ENCODE measurements around the gene KANSL1L. TPM values are rescaled to one million over a fixed set of nuclear protein-coding genes. Genes with fewer than 3 reads are reported as not detected.

The KANSL1L gene
- total RNA-seq, 1 experiment from 2014 or later, result 6.7 TPM

DNA sequence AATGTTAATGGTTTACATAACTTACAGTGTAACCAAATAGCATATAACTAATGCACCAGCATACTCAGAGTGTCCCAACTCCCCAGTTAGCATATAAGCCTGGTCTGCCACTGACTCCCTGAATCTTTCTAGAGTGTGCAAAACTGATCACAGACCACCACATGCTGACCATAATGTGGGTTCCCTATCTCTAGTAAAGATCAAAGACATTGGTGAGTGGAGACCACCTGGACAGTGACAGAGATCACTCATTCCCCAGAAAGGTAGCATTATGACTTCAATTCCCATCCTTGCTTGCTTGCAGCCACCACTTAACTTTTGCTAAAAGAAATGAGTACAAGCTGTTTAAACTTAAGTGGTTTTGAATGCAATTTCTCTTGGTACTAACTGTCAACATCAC is 39.0 kb downstream of the KANSL1L start:
- H3K27ac ChIP-seq (ENCODE audit: low read depth, low read length), result no peak overlapping the region
- no peak for TF ChIP-seq EZH2phosphoT487 (IDR thresholded peaks at IDR 0.05; ENCODE audit: borderline replicate concordance)
- TF ChIP-seq SIN3A (IDR thresholded peaks at IDR 0.05; ENCODE audit: low read depth), result no peak
- no peak for TF ChIP-seq YY1 (IDR thresholded peaks at IDR 0.05; ENCODE audit: extremely low read depth, insufficient replicate concordance, low read depth, low read length)
- no peak for TF ChIP-seq CBX3 (IDR thresholded peaks at IDR 0.05; ENCODE audit: low read depth)
- TF ChIP-seq, protein P1, sequence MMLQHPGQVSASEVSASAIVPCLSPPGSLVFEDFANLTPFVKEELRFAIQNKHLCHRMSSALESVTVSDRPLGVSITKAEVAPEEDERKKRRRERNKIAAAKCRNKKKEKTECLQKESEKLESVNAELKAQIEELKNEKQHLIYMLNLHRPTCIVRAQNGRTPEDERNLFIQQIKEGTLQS (IDR thresholded peaks at IDR 0.05), result no peak
- TF ChIP-seq, protein P2, sequence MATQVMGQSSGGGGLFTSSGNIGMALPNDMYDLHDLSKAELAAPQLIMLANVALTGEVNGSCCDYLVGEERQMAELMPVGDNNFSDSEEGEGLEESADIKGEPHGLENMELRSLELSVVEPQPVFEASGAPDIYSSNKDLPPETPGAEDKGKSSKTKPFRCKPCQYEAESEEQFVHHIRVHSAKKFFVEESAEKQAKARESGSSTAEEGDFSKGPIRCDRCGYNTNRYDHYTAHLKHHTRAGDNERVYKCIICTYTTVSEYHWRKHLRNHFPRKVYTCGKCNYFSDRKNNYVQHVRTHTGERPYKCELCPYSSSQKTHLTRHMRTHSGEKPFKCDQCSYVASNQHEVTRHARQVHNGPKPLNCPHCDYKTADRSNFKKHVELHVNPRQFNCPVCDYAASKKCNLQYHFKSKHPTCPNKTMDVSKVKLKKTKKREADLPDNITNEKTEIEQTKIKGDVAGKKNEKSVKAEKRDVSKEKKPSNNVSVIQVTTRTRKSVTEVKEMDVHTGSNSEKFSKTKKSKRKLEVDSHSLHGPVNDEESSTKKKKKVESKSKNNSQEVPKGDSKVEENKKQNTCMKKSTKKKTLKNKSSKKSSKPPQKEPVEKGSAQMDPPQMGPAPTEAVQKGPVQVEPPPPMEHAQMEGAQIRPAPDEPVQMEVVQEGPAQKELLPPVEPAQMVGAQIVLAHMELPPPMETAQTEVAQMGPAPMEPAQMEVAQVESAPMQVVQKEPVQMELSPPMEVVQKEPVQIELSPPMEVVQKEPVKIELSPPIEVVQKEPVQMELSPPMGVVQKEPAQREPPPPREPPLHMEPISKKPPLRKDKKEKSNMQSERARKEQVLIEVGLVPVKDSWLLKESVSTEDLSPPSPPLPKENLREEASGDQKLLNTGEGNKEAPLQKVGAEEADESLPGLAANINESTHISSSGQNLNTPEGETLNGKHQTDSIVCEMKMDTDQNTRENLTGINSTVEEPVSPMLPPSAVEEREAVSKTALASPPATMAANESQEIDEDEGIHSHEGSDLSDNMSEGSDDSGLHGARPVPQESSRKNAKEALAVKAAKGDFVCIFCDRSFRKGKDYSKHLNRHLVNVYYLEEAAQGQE (IDR thresholded peaks at IDR 0.05; ENCODE audit: low read depth), result no peak
- TF ChIP-seq, protein P3, sequence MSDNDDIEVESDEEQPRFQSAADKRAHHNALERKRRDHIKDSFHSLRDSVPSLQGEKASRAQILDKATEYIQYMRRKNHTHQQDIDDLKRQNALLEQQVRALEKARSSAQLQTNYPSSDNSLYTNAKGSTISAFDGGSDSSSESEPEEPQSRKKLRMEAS (IDR thresholded peaks at IDR 0.05), result no peak
- TF ChIP-seq ZNF274 (IDR thresholded peaks at IDR 0.05; ENCODE audit: low read depth, low read length), result no peak
- no peak for TF ChIP-seq POLR2A (IDR thresholded peaks at IDR 0.05; ENCODE audit: borderline replicate concordance, extremely low read depth, insufficient read depth, insufficient read length)
- no peak for TF ChIP-seq SP1 (IDR thresholded peaks at IDR 0.05; ENCODE audit: low read depth)
- no peak for TF ChIP-seq JUND (IDR thresholded peaks at IDR 0.05)
- no peak overlapping the region for H3K4me3 ChIP-seq (replicated peaks in 1 of 2; ENCODE audit: low read depth in 1 of 2, low read length in 2 of 2)
- CTCF ChIA-PET, result no interaction called here
- no peak overlapping the region for H2AFZ ChIP-seq (ENCODE audit: low read depth, low read length, poor library complexity, severe bottlenecking)
- no peaks in the 10 kb centered on the region for H3K27me3 ChIP-seq (ENCODE audit: insufficient read depth, low read length)
- RAD21 ChIA-PET (ENCODE audit: low non-redundant PET in 1 of 2, low total read pairs in 2 of 2, uncharacterized antibody in 2 of 2, unreplicated experiment in 2 of 2), result no interaction called here
- no peaks in the 10 kb centered on the region for H3K79me2 ChIP-seq (ENCODE audit: insufficient read depth, low read length)
- no peak overlapping the region for H3K4me2 ChIP-seq (ENCODE audit: low read length)
- intact Hi-C loops (cut with micrococcal nuclease), result no loop called here
- H3K9me2 ChIP-seq (ENCODE audit: insufficient read depth), result no peaks in the 10 kb centered on the region
- no peaks in the 10 kb centered on the region for H4K20me1 ChIP-seq (ENCODE audit: insufficient read depth)
- no peaks in the 10 kb centered on the region for H3K9me3 ChIP-seq (ENCODE audit: control insufficient read depth in 1 of 2, insufficient read depth in 1 of 2, low read depth in 1 of 2, low read length in 2 of 2)
- DNase-seq (ENCODE audit: low read depth, low spot score), result no peak
- no TSS peak for BruUV-seq (replicated peaks)
- POLR2A ChIA-PET, result no interaction called here
- no peak overlapping the region for H3K9ac ChIP-seq (ENCODE audit: low read length)
- H3K4me1 ChIP-seq (ENCODE audit: control insufficient read depth in 1 of 2, insufficient read depth in 2 of 2, low read length in 2 of 2), result no peaks in the 10 kb centered on the region
- no peak for ATAC-seq
- no peaks in the 10 kb centered on the region for H3K36me3 ChIP-seq (ENCODE audit: control insufficient read depth in 1 of 2, insufficient read depth in 2 of 2, low read length in 2 of 2)

Data from HCT116 (cell line).